ENCODE results near the gene TCP11X1.
"Not testable (repeated sequence)": the region's sequence is repeated elsewhere in the genome, so short reads cannot be mapped to it uniquely, and the experiment has no call there.

DNA sequence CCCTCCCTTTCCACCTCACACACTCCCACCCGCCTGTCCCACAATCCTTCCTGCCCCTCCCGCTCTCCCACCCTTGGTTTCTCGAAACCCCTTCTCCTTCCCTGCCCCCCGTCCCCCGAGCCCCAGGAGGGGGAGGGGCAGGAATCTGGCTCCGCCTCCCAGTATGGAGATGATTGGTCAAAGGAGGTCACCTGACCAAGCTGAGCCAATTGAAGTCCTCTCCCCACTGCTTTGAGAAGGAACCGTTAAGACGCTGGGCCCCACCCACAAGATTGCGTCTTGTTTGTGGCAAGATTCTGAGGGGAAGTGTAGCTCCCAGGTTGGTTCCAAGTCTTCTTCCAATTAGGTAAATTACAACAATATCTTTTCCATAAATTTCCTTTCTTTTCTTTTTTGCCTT, 31.8 kb downstream of the TCP11X1 start, which contains the start of gene NXF2:
- not testable (repeated sequence) for TF ChIP-seq POLR2AphosphoS5 (IDR thresholded peaks at IDR 0.05; ENCODE audit: low read depth, low read length); POLR2A (IDR thresholded peaks at IDR 0.05; ENCODE audit: low read depth, low read length); TAF1 (IDR thresholded peaks at IDR 0.05; ENCODE audit: borderline replicate concordance, low read depth, low read length)

Measured in GM12892 (cell line).